HG03354 (cell line): ENCODE data around the gene SGPP1.
"Not testable (repeated sequence)": the region's sequence is repeated elsewhere in the genome, so short reads cannot be mapped to it uniquely, and the experiment has no call there.

ENCODE experiments used
- ATAC-seq: cut with Tn5 transposase; IDR thresholded peaks from one replicate; pipeline ENCODE4 v1.9.1; 2021; ENCODE audit warnings: mild to moderate bottlenecking; ENCODE audit not compliant: unreplicated experiment, poor library complexity, severe bottlenecking

The SGPP1 gene

GRCh38 chr14:63642656-63643382 lies 85.0 kb downstream of the SGPP1 start:
- no peak for ATAC-seq

- ATAC-seq: peak; percentile 67
Measured at GRCh38 chr14:63642229-63642611, 85.6 kb downstream of the SGPP1 start.

- ATAC-seq: peak; percentile 87
Measured at GRCh38 chr14:63641473-63642228, 86.2 kb downstream of the SGPP1 start, which contains the start of gene WDR89. Gene WDR89, minus strand, starts transcription at chr14:63641871. Its CDS starts 41,929 bp downstream, at chr14:63599942.

GRCh38 chr14:63638493-63638892 lies 89.4 kb downstream of the SGPP1 start:
- ATAC-seq: no peak

GRCh38 chr14:63636094-63636635 lies 91.7 kb downstream of the SGPP1 start:
- ATAC-seq: not testable (repeated sequence)
